Measurements from ENCODE around the gene ZNF22. TPM values are rescaled to one million over a fixed set of nuclear protein-coding genes. Genes with fewer than 3 reads are reported as not detected.

The ZNF22 gene
- total RNA-seq, 1 donor from 2014 or later = 45.2 TPM

DNA sequence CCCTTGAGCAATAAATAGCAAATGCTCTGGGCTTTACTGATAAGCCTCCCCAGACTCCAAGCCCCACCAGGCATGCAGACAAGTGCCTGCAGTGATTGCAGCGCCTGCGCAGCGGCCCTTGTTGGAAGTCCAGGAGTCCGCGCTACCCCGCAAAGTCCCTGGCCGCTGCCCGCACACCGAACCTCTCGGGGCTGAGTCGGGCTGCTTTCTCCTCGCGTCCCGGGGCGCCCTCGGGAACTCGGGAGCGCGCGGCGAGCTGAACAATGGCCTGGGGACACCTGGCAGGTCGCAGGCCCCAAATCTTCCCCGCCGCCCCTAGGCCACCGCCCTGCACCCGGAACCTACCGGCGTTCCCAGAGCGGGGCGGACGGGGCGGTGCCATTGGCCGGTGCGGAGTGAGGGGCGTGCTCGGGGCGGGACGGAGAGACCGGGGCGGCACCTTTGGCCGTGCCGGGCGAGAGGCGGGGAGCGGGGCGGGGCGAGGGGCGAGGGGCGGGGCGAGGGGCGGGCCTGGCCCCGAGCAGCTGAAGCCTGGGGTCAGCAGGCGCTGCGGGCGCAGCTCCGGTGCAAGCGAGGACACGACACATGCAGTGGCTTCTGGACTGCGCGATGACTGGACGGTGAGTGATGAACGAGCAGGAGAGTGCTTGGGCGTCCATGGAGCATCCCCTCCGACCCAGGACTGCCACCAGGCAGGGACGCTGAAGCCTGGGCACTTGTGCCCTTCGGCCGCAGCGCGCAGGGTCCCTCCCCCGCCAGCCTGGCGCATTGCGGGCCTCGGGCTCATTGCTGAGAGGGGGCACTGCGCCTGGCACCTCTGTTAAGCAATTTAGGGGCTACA, 41.3 kb upstream of the ZNF22 start, which contains the start of gene RASSF4:
TSS of gene RASSF4 (plus strand) at position 556 of the 841 bp plus-strand sequence. CDS start 10,401 bp downstream, outside the sequence.
- Mint-ChIP-seq H3K27ac (peak within 1 kb of the TSS; percentile 62), H3K36me3 (peaks cover 14% of the 10 kb centered on the region), H3K4me3 (peak within 1 kb of the TSS; percentile 82), H3K27me3 (ENCODE audit: low read depth) (no peaks in the 10 kb centered on the region), H3K4me1 (peaks cover 40% of the 10 kb centered on the region), H3K9me3 (no peaks in the 10 kb centered on the region)
- no peak for TF ChIP-seq CTCF (IDR thresholded peaks at IDR 0.05; ENCODE audit: unreplicated experiment)
- peak; percentile 63 to 79 for DNase-seq (ENCODE audit: low spot score in 2 of 2, unreplicated experiment in 2 of 2)

- no peaks in the 10 kb centered on the region for H3K27me3 Mint-ChIP-seq (ENCODE audit: low read depth)
- no peaks in the 10 kb centered on the region for H3K9me3 Mint-ChIP-seq
Observed at GRCh38 chr10:44960088-44960460, 40.6 kb upstream of the ZNF22 start.

GRCh38 chr10:44960482-44961229, 40.1 kb upstream of the ZNF22 start:
- peaks cover 12% of the 10 kb centered on the region for H3K36me3 Mint-ChIP-seq
- no peak for TF ChIP-seq CTCF (IDR thresholded peaks at IDR 0.05; ENCODE audit: unreplicated experiment)
- no peaks in the 10 kb centered on the region for H3K9me3 Mint-ChIP-seq
- no peak for DNase-seq (ENCODE audit: low spot score in 2 of 2, unreplicated experiment in 2 of 2)
- H3K27me3 Mint-ChIP-seq (ENCODE audit: low read depth) = no peaks in the 10 kb centered on the region
- H3K4me3 Mint-ChIP-seq = peak overlapping the region; percentile 82
- no peak overlapping the region for H3K27ac Mint-ChIP-seq
- peaks cover 50% of the 10 kb centered on the region for H3K4me1 Mint-ChIP-seq

More at GRCh38 chr10:44960088-44960460, 40.6 kb upstream of the ZNF22 start:
- Mint-ChIP-seq H3K27ac (no peak overlapping the region), H3K36me3 (peaks cover 14% of the 10 kb centered on the region), H3K4me3 (peak overlapping the region; percentile 82), H3K4me1 (peaks cover 46% of the 10 kb centered on the region)
- DNase-seq (ENCODE audit: low spot score in 2 of 2, unreplicated experiment in 2 of 2) = no peak
- TF ChIP-seq CTCF (IDR thresholded peaks at IDR 0.05; ENCODE audit: unreplicated experiment) = no peak

- no peak for DNase-seq (ENCODE audit: low spot score in 2 of 2, unreplicated experiment in 2 of 2)
- peaks cover 55% of the 10 kb centered on the region for H3K4me1 Mint-ChIP-seq
- H3K9me3 Mint-ChIP-seq = no peaks in the 10 kb centered on the region
- peaks cover 7% of the 10 kb centered on the region for H3K36me3 Mint-ChIP-seq
- peak overlapping the region; percentile 82 for H3K4me3 Mint-ChIP-seq
- no peak for TF ChIP-seq CTCF (IDR thresholded peaks at IDR 0.05; ENCODE audit: unreplicated experiment)
- H3K27ac Mint-ChIP-seq = no peak overlapping the region
- no peaks in the 10 kb centered on the region for H3K27me3 Mint-ChIP-seq (ENCODE audit: low read depth)
Observed at GRCh38 chr10:44961230-44961571, 39.5 kb upstream of the ZNF22 start.

GRCh38 chr10:44961931-44962750, 38.6 kb upstream of the ZNF22 start:
- H3K9me3 Mint-ChIP-seq = no peaks in the 10 kb centered on the region
- H3K27me3 Mint-ChIP-seq (ENCODE audit: low read depth) = no peaks in the 10 kb centered on the region
- no peaks in the 10 kb centered on the region for H3K36me3 Mint-ChIP-seq
- no peak overlapping the region for H3K4me3 Mint-ChIP-seq
- TF ChIP-seq CTCF (IDR thresholded peaks at IDR 0.05; ENCODE audit: unreplicated experiment) = no peak
- peaks cover 58% of the 10 kb centered on the region for H3K4me1 Mint-ChIP-seq
- DNase-seq (ENCODE audit: low spot score in 2 of 2, unreplicated experiment in 2 of 2) = no peak
- no peak overlapping the region for H3K27ac Mint-ChIP-seq
